BLaER1 treated with 17β-estradiol and CSF1 and Interleukin-3, amounts not matched to agents 10 nM and 100 nM (cell line): ENCODE data around the gene SLC35F3.

Source experiments
- H3K27ac ChIP-seq, 11 experiments: shearing (Covaris generic); formaldehyde crosslinking; 2 replicates each; pipeline ENCODE4 v1.8.1; 2022
- H3K27me3 ChIP-seq, 11 experiments: shearing (Covaris generic); formaldehyde crosslinking; 2 replicates each; pipeline ENCODE4 v1.8.1; 2022
- H3K36me3 ChIP-seq, 11 experiments: shearing (Covaris generic); formaldehyde crosslinking; 2 replicates each; pipeline ENCODE4 v1.8.1; 2022
- H3K4me1 ChIP-seq, 10 experiments: shearing (Covaris generic); formaldehyde crosslinking; 2 replicates each; pipeline ENCODE4 v1.8.1; 2022
- H3K4me2 ChIP-seq, 11 experiments: shearing (Covaris generic); formaldehyde crosslinking; 2 replicates each; pipeline ENCODE4 v1.8.1; 2022
- H3K4me3 ChIP-seq, 10 experiments: shearing (Covaris generic); formaldehyde crosslinking; 2 replicates each; pipeline ENCODE4 v1.8.1; 2022
- H3K9ac ChIP-seq, 11 experiments: shearing (Covaris generic); formaldehyde crosslinking; 2 replicates each; pipeline ENCODE4 v1.8.1; 2022
- H3K9me3 ChIP-seq, 11 experiments: shearing (Covaris generic); formaldehyde crosslinking; replicated peaks in 1 of 11; 2 replicates each; pipeline ENCODE4 v1.8.1; 2022
- H4K20me1 ChIP-seq, 11 experiments: shearing (Covaris generic); formaldehyde crosslinking; 2 replicates each; pipeline ENCODE4 v1.8.1; 2022
- Cebpa-rat ChIP-seq, 11 experiments: shearing (Covaris generic); IDR thresholded peaks; 2 replicates each; pipeline ENCODE4 v1.8.1; 2022

The SLC35F3 gene

DNA sequence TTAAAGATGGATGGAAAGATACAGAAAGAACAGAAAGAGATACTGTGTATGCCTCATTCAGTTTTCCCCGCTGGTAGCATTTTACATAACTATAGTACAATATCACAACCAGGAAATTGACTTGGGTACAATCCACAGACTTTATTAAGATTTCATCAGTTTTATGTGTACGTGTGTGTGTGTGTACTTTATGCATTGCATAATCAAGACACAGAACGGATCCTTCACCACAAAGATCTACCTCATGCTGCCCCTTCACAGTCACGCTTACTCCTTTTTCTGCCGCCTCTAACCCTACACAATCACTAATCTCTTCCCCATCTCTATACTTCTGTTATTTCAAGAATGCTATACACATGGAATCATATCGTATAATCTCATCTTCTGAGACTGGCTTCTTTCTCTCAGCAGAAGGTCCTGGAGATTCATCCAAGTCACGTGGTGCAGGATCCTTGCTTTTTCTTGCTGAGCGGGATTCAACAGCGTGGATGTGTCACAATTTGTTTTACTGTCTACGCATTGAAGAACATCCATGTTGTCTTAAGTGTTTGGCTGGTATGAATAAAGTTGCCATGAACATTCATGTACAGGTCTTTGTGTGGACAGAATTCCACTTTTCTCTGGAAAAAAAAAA is 76.7 kb downstream of the SLC35F3 start:
- no peak overlapping the region for H3K9ac ChIP-seq
- H3K4me2 ChIP-seq: no peak overlapping the region
- no peaks in the 10 kb centered on the region for H3K27me3 ChIP-seq

DNA sequence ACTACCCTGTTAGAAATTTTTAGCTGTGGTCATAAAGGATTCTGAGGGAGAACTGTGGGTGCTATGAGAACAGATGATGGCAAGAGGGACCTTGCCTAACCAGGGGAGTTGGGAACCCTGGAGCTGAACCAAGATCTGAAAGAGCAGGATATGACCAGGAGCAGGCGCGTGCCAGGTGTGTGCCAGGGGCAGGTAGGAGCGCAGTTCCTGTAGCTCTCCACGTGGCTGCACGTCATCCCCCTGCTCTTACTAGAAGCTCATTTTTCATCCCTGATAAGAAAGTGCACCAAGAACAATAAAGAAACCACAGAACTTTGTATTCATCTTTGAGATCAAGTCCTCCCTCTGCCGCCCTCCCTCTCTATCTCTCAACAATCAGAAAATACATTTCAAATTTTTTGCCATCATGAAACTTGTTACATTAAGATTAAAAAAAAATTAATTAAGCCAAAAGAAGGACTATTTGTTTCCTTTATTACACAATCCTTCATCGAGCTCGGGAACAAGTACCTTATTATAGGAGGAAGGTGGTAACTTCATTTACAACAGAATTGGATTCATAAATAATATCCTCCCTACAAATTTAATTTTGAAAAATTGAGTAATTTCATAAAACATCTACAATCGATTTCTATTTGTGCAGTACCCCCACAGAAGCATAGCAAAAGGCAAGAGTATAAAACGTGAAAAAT is 78.5 kb downstream of the SLC35F3 start:
- Histone ChIP-seq H3K27me3 (no peaks in the 10 kb centered on the region), H3K4me1 (no peaks in the 10 kb centered on the region), H3K4me2 (no peak overlapping the region), H3K36me3 (no peaks in the 10 kb centered on the region), H3K4me3 (no peak overlapping the region), H3K9ac (no peak overlapping the region), H3K9me3 (no peaks in the 10 kb centered on the region), H4K20me1 (no peaks in the 10 kb centered on the region), H3K27ac (no peak overlapping the region)
- TF ChIP-seq Cebpa-rat (IDR thresholded peaks at IDR 0.05): no peak

More for the DNA sequence above, 76.7 kb downstream of the SLC35F3 start:
- Histone ChIP-seq H3K27ac (no peak overlapping the region), H3K4me3 (no peak overlapping the region), H3K36me3 (no peaks in the 10 kb centered on the region), H3K9me3 (no peaks in the 10 kb centered on the region), H4K20me1 (no peaks in the 10 kb centered on the region), H3K4me1 (no peaks in the 10 kb centered on the region)
- no peak for TF ChIP-seq Cebpa-rat (IDR thresholded peaks at IDR 0.05)

DNA sequence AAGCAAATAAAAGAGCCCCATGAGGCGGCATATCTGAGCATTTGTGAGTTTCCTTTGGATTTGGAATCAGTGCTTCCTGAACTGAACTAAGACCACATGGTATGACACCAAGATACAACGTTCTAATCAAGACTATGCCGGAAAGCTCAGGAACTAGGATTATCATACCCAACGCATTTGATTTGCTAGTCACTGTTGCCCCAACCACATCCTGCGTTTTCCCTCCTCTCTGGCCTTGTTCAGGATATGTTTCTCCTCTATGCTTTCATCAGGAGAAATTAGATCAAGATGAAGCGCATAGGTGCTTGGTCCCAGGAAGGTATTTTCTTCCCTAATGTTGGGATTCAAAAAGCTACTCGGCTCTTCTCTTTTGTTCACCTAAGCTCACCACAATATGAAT is 79.3 kb downstream of the SLC35F3 start:
- no peak overlapping the region for H3K4me3 ChIP-seq
- no peaks in the 10 kb centered on the region for H4K20me1 ChIP-seq
- H3K36me3 ChIP-seq: no peaks in the 10 kb centered on the region
- TF ChIP-seq Cebpa-rat (IDR thresholded peaks at IDR 0.05): no peak
- H3K9ac ChIP-seq: no peak overlapping the region
- H3K27ac ChIP-seq: no peak overlapping the region
- no peaks in the 10 kb centered on the region for H3K9me3 ChIP-seq
- H3K27me3 ChIP-seq: no peaks in the 10 kb centered on the region
- H3K4me1 ChIP-seq: no peaks in the 10 kb centered on the region
- no peak overlapping the region for H3K4me2 ChIP-seq

DNA sequence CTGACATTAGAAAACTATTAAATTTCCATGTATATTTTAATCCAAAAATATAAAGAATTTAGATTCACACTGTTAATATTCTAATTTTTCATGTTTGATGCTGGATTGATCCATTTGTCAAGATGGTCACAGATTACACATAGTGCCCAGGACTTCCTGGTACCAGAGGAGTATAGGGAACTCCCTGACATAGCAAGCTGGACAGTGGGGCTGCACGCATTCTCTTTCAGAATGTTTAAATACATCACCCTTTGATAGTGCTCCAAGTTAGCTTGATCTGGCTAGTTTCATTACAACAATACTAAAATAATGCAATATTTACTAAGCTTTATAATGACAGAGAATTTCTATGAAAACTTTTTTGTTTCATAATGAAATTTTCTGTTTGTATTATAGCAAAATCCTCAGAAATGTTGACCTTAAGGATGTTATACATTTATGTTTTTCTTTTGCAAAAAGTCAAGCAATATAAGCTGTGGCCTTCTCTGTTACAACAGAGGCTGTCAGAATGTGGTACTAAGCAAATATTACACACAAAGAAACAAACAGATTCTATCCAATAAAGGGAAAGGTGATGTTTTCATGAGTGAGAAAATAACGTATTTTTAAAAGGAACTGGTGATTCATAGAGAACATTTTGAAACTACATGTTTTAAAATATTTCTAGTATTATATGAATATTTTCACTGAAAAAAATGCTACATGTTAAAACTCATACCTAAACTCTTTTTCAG is 84.7 kb downstream of the SLC35F3 start:
- H3K4me2 ChIP-seq: no peak overlapping the region
- H3K4me3 ChIP-seq: no peak overlapping the region

DNA sequence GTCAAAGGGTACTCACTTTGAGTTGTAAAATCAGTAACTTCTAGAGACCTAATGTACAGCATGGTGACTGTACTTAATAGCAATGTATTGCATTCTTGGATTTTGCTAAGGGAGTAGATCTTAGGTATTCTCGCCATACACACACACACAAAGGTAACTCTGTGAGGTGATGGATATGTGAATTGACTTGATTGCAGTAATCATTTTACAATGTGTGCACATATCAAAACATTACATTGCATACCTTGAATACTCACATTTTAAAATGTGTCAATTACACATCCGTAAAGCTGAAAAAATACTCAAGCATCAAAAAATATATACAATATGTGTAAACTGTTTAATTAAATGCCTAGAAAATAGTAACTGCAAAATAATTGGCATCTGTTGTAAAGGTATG is 86.0 kb downstream of the SLC35F3 start:
- Histone ChIP-seq H3K4me3 (no peak overlapping the region), H3K27ac (no peak overlapping the region), H3K9ac (no peak overlapping the region), H3K4me1 (0 out of 20 replicates have a peak, but pooled peaks cover 0 to 8% (median 0%) of the 10 kb centered on the region in 10 experiments), H4K20me1 (no peaks in the 10 kb centered on the region), H3K27me3 (no peaks in the 10 kb centered on the region), H3K4me2 (no peak overlapping the region), H3K9me3 (no peaks in the 10 kb centered on the region), H3K36me3 (no peaks in the 10 kb centered on the region)
- no peak for TF ChIP-seq Cebpa-rat (IDR thresholded peaks at IDR 0.05)

More for the DNA sequence above, 84.7 kb downstream of the SLC35F3 start:
- no peak for TF ChIP-seq Cebpa-rat (IDR thresholded peaks at IDR 0.05)
- Histone ChIP-seq H3K36me3 (no peaks in the 10 kb centered on the region), H3K27ac (no peak overlapping the region), H3K27me3 (no peaks in the 10 kb centered on the region), H3K9me3 (no peaks in the 10 kb centered on the region), H4K20me1 (no peaks in the 10 kb centered on the region), H3K4me1 (no peaks in the 10 kb centered on the region), H3K9ac (no peak overlapping the region)

DNA sequence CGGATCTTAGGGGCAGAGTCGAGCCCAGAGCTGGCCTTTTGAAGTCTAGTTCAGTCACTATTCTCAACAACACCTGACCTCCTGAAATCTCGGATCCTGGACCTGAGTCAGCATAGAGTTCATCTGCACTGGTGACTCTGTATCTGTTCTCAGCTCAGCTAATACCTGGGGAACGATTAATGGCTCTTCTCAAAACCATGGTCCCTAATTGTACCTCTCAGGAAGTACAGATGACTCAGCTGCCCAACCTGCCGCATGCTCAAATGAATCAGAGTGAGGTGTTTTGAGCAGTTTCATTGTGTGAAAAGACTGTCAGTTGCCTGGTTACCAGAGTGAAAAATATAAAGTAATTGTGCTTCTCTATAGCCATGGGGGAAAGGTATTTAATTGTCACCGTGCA is 89.2 kb downstream of the SLC35F3 start:
- Histone ChIP-seq H3K27ac (no peak overlapping the region), H3K9me3 (no peaks in the 10 kb centered on the region), H3K9ac (no peak overlapping the region), H3K27me3 (no peaks in the 10 kb centered on the region), H4K20me1 (no peaks in the 10 kb centered on the region), H3K4me2 (no peak overlapping the region), H3K4me3 (no peak overlapping the region), H3K36me3 (no peaks in the 10 kb centered on the region), H3K4me1 (0 out of 20 replicates have a peak, but pooled peaks cover 0 to 8% (median 0%) of the 10 kb centered on the region in 10 experiments)
- no peak for TF ChIP-seq Cebpa-rat (IDR thresholded peaks at IDR 0.05)

DNA sequence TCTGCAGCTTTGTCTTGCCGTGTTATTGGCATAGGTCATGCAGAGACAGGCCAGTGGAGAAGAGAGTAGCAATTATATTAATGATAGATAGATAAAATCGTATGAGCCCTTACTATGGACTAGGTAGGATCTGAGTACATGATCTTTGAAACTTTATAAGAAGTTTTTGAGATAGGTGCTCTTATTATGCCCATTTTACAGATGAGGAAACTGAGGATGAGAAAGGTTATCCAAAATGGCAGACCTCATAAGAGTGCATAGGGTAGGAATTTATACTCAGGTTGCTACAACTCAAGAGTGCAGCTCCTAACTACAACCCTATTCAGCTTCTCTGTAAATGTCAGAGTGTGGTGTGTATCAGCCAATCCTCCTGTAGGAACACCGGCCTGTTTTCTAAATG is 89.6 kb downstream of the SLC35F3 start:
- H3K9me3 ChIP-seq: no peaks in the 10 kb centered on the region
- 0 out of 20 replicates have a peak, but pooled peaks cover 0 to 8% (median 0%) of the 10 kb centered on the region in 10 experiments for H3K4me1 ChIP-seq
- no peaks in the 10 kb centered on the region for H3K27me3 ChIP-seq
- no peak overlapping the region for H3K9ac ChIP-seq
- no peak for TF ChIP-seq Cebpa-rat (IDR thresholded peaks at IDR 0.05)
- H3K36me3 ChIP-seq: no peaks in the 10 kb centered on the region
- H4K20me1 ChIP-seq: no peaks in the 10 kb centered on the region
- H3K4me2 ChIP-seq: peak overlapping the region in 1 of 11 experiments; percentile 38; a peak in 1 of 22 replicates
- no peak overlapping the region for H3K27ac ChIP-seq
- no peak overlapping the region for H3K4me3 ChIP-seq

DNA sequence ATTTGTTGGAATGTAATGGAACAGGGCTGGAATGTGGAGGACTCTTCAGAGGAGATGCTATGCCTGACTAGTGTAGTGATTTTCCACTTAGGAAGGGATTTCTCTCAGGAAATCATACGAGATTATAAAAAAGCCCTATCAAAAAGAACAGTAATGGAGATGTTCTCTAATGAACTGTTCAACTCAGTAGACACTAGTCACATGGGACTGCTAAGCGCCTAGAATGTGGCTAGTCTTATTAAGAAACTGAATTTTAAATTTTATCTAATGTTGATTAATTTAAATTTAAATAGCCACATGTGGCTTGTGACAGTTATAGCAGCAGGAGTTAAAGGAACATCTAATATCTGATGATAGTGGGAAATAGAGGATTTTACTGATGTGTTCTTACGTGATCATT is 94.0 kb downstream of the SLC35F3 start:
- Histone ChIP-seq H3K36me3 (no peaks in the 10 kb centered on the region), H3K4me1 (0 out of 20 replicates have a peak, but pooled peaks cover 0 to 8% (median 0%) of the 10 kb centered on the region in 10 experiments), H3K27ac (no peak overlapping the region), H3K9ac (no peak overlapping the region), H3K9me3 (no peaks in the 10 kb centered on the region), H4K20me1 (no peaks in the 10 kb centered on the region), H3K4me2 (no peak overlapping the region), H3K27me3 (no peaks in the 10 kb centered on the region), H3K4me3 (no peak overlapping the region)
- TF ChIP-seq Cebpa-rat (IDR thresholded peaks at IDR 0.05): no peak

DNA sequence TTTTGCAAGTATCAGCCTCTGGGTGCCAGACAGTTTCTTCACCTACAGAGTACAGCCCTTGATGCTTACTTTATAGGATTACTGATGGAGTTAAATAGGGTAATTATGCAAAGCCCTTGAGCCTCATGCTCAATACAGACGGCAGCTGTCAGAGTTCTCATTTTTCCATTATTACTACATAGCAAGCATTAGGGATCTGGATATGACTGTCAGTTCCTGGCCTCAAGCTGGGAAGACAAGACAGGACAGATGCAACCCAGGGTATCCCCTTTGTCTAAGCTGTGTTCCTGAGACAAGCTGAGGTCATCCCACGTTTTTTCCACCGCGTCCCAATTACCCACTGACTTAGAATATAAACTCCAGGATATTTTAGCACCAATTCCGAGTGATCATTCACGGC is 94.4 kb downstream of the SLC35F3 start:
- no peak overlapping the region for H3K4me3 ChIP-seq
- no peak overlapping the region for H3K9ac ChIP-seq
- H3K27me3 ChIP-seq: no peaks in the 10 kb centered on the region
- no peaks in the 10 kb centered on the region for H3K9me3 ChIP-seq
- H4K20me1 ChIP-seq: no peaks in the 10 kb centered on the region
- no peak overlapping the region for H3K27ac ChIP-seq
- H3K4me1 ChIP-seq: 0 out of 20 replicates have a peak, but pooled peaks cover 0 to 8% (median 0%) of the 10 kb centered on the region in 10 experiments
- H3K4me2 ChIP-seq: no peak overlapping the region
- H3K36me3 ChIP-seq: no peaks in the 10 kb centered on the region
- no peak for TF ChIP-seq Cebpa-rat (IDR thresholded peaks at IDR 0.05)
